Adrenal gland (tissue), 12 donors: ENCODE data around the gene DOCK11. TPM values are rescaled to one million over a fixed set of nuclear protein-coding genes. Genes with fewer than 3 reads are reported as not detected.

ENCODE experiments used
- DNase-seq, 7 donors: peaks; one replicate each; pipeline ENCODE4 v3.0.0-alpha.2; 2019 to 2020
- H3K27ac ChIP-seq, 5 donors: fragments of 200-600 bp; sonication (generic) in 4 of 5; 1 replicate in 3 of 5; 2 replicates in 2 of 5; pipeline versions ENCODE4 v1.5.1 to v1.8.0; 2016 to 2020; ENCODE audit warnings: mild to moderate bottlenecking in 1 of 5
- H3K27me3 ChIP-seq: fragments of 200-600 bp; 2 replicates; pipeline ENCODE4 v1.8.0; 2021
- H3K36me3 ChIP-seq, 2 donors: fragments of 200-600 bp; replicated peaks in 1 of 2; 1 replicate in 1 of 2; 2 replicates in 1 of 2; pipeline versions ENCODE4 v1.5.1 to v1.8.0; 2018 to 2022
- H3K4me1 ChIP-seq, 2 donors: fragments of 200-600 bp; replicated peaks in 1 of 2; 1 replicate in 1 of 2; 2 replicates in 1 of 2; pipeline versions ENCODE4 v1.5.1 to v1.8.0; 2018 to 2021
- H3K4me3 ChIP-seq, 4 donors: fragments of 200-600 bp; sonication (generic) in 3 of 4; one replicate each; pipeline ENCODE4 v1.5.1; 2016 to 2018
- H3K9me3 ChIP-seq, 3 donors: fragments of 200-600 bp; sonication (generic) in 1 of 3; replicated peaks in 1 of 3; 1 replicate in 2 of 3; 2 replicates in 1 of 3; pipeline versions ENCODE4 v1.5.1 to v1.8.0; 2016 to 2021
- CTCF ChIP-seq, 6 experiments: fragments of 450-650 bp in 4 of 6; fragments of 200-600 bp in 2 of 6; sonication (generic) in 1 of 6; IDR thresholded peaks; 1 replicate in 5 of 6; 2 replicates in 1 of 6; pipeline versions ENCODE4 v1.5.1 to v1.8.0; 2016 to 2021; ENCODE audit warnings: antibody characterized with exemption in 6 of 6, mild to moderate bottlenecking in 2 of 6, moderate library complexity in 1 of 6
- POLR2A ChIP-seq, 2 donors: fragments of 450-650 bp; IDR thresholded peaks; one replicate each; pipeline ENCODE4 v1.6.1; 2017; ENCODE audit warnings: antibody characterized with exemption in 2 of 2, mild to moderate bottlenecking in 2 of 2, moderate library complexity in 1 of 2
- WGBS, 4 donors: extraction: QIAGEN DNeasy Blood & Tissue Kit in 2 of 4; methylation state at CpG; one replicate each; pipeline versions ENCODE4 v1.1.5 to v1.1.7; 2013 to 2017; 5-methylcytosine and 5-hydroxymethylcytosine counted together
- intact Hi-C, 2 donors: fragments of 100-400 bp; cut with DNase I; formaldehyde crosslinking; loops; one replicate each; pipeline versions ENCODE4 v1.14.1 to v1.15.0; 2022 to 2023
- polyA plus RNA-seq, 3 donors: library from polyadenylated mRNA; stranded (reverse); fragments of 200-250 nt in 2 of 3; fragments of 350-450 nt in 1 of 3; fragmentation: Illumina TruSeq in 1 of 3; extraction: RNeasy Lipid Tissue Mini Kit (QIAGEN cat#74804) in 1 of 3; gene quantifications; one replicate each; pipeline ENCODE4 v1.2.3, GENCODE V29; 2013 to 2014
- total RNA-seq, 9 donors: library from RNA; depleted of rRNA in 4 of 9; stranded (reverse); fragments of >200 nt in 4 of 9; fragments of 120-200 nt in 1 of 9; fragmentation: NEBNext Ultra II Directional in 1 of 9; extraction: Animal tissue kit (Norgen Biotek cat#: 25700) in 1 of 9; gene quantifications; one replicate each; pipeline versions ENCODE4 v1.1.0 to v1.2.4, GENCODE V29; 2013 to 2023
- donor health status: healthy with polysubstance abuse.
- donor health status: Bipolar disorder and iron deficiency.
- donor health status: DM: yes; HTN: yes; CAD: no.
- donor health status: DM: no; HTN: no; CAD: no.
- donor health status: DM: no; HTN: no; CAD: no.
- donor health status: DM: yes; HTN: yes; CAD: no.

The DOCK11 gene
- total and polyA plus RNA-seq, 12 donors = 4.8 to 28.1 (median 13.2) TPM

- TF ChIP-seq POLR2A (IDR thresholded peaks at IDR 0.05) = no peak
- no peak for TF ChIP-seq CTCF (IDR thresholded peaks at IDR 0.05)
- intact Hi-C loops = no loop called here
- DNase-seq = no peak
- peaks cover 0 to 3% of the 10 kb centered on the region in 2 donors for H3K4me1 ChIP-seq
- H3K9me3 ChIP-seq = no peaks in the 10 kb centered on the region
- 39 to 55% (median 49%) methylated on average over 3 to 7 of the region's 7 CpGs for WGBS, 4 donors
- H3K27me3 ChIP-seq = peaks cover 16% of the 10 kb centered on the region
- H3K27ac ChIP-seq = peak overlapping the region in 1 of 5 donors; percentile 74
- peak overlapping the region in 1 of 4 donors; percentile 74 for H3K4me3 ChIP-seq
- no peaks in the 10 kb centered on the region for H3K36me3 ChIP-seq
These were observed 1.7 kb downstream of the DOCK11 start for GRCh38 chrX:118497180-118497818.

- WGBS, 4 donors = 47 to 63% (median 58%) methylated on average over 3 of the region's 3 CpGs
- intact Hi-C loops = no loop called here
- TF ChIP-seq POLR2A (IDR thresholded peaks at IDR 0.05) = no peak
- TF ChIP-seq CTCF (IDR thresholded peaks at IDR 0.05) = no peak
- H3K36me3 ChIP-seq = no peaks in the 10 kb centered on the region
- no peaks in the 10 kb centered on the region for H3K9me3 ChIP-seq
- H3K27me3 ChIP-seq = peaks cover 16% of the 10 kb centered on the region
- peaks cover 0 to 3% of the 10 kb centered on the region in 2 donors for H3K4me1 ChIP-seq
- H3K4me3 ChIP-seq = no peak overlapping the region
- no peak for DNase-seq
- H3K27ac ChIP-seq = no peak overlapping the region
These were observed 2.7 kb downstream of the DOCK11 start for GRCh38 chrX:118498351-118498750.

- no peak overlapping the region for H3K4me3 ChIP-seq
- TF ChIP-seq CTCF (IDR thresholded peaks at IDR 0.05) (no peak), POLR2A (IDR thresholded peaks at IDR 0.05) (no peak)
- peaks cover 0 to 3% of the 10 kb centered on the region in 2 donors for H3K4me1 ChIP-seq
- WGBS, 4 donors = 48 to 82% (median 60%) methylated on average over 2 of the region's 2 CpGs
- intact Hi-C loops = no loop called here
- DNase-seq = no peak
- no peaks in the 10 kb centered on the region for H3K9me3 ChIP-seq
- peaks cover 16% of the 10 kb centered on the region for H3K27me3 ChIP-seq
- H3K27ac ChIP-seq = no peak overlapping the region
- no peaks in the 10 kb centered on the region for H3K36me3 ChIP-seq
These were observed 3.1 kb downstream of the DOCK11 start for GRCh38 chrX:118498755-118499154.

- no peak overlapping the region for H3K27ac ChIP-seq
- no peak for TF ChIP-seq CTCF (IDR thresholded peaks at IDR 0.05)
- no peak for TF ChIP-seq POLR2A (IDR thresholded peaks at IDR 0.05)
These were observed 3.7 kb downstream of the DOCK11 start for GRCh38 chrX:118499295-118499694.

More at GRCh38 chrX:118499295-118499694, 3.7 kb downstream of the DOCK11 start:
- no peak for DNase-seq
- peaks cover 0 to 3% of the 10 kb centered on the region in 2 donors for H3K4me1 ChIP-seq
- WGBS, 4 donors = 61 to 74% (median 68%) methylated on average over 15 of the region's 15 CpGs
- H3K9me3 ChIP-seq = no peaks in the 10 kb centered on the region
- intact Hi-C loops = no loop called here
- no peaks in the 10 kb centered on the region for H3K36me3 ChIP-seq
- H3K27me3 ChIP-seq = peaks cover 16% of the 10 kb centered on the region
- H3K4me3 ChIP-seq = no peak overlapping the region
